ENCODE measurements around the gene SULF2. TPM values are rescaled to one million over a fixed set of nuclear protein-coding genes. Genes with fewer than 3 reads are reported as not detected.
A peak's percentile ranks its signal among the peaks of the same experiment; 100 is the strongest.

Gene SULF2
- total RNA-seq, 4 donors from 2014 or later, result 41.2 to 177 (median 62.3) TPM

- no peak overlapping the region for H3K27ac ChIP-seq
- WGBS, 2 donors (ENCODE audit: low coverage in 1 of 2), result 96 to 97% methylated on average over 3 to 7 of the region's 7 CpGs
These were observed 41.6 kb downstream of the SULF2 start for GRCh38 chr20:47743671-47744070.

GRCh38 chr20:47741669-47742608, 43.3 kb downstream of the SULF2 start:
- H3K4me3 ChIP-seq, result no peak overlapping the region

More at GRCh38 chr20:47743671-47744070, 41.6 kb downstream of the SULF2 start:
- no peak for TF ChIP-seq POLR2AphosphoS5 (IDR thresholded peaks at IDR 0.05)
- TF ChIP-seq CTCF (IDR thresholded peaks at IDR 0.05), result no peak
- no peak for TF ChIP-seq EP300 (IDR thresholded peaks at IDR 0.05)
- no peak for TF ChIP-seq POLR2A (IDR thresholded peaks at IDR 0.05)
- Histone ChIP-seq H3K27me3 (no peaks in the 10 kb centered on the region), H3K9me3 (no peaks in the 10 kb centered on the region), H3K36me3 (no peaks in the 10 kb centered on the region), H3K4me3 (no peak overlapping the region), H3K4me1 (peaks cover 0 to 34% (median 10%) of the 10 kb centered on the region in 3 donors)
- ATAC-seq, result no peak

DNA sequence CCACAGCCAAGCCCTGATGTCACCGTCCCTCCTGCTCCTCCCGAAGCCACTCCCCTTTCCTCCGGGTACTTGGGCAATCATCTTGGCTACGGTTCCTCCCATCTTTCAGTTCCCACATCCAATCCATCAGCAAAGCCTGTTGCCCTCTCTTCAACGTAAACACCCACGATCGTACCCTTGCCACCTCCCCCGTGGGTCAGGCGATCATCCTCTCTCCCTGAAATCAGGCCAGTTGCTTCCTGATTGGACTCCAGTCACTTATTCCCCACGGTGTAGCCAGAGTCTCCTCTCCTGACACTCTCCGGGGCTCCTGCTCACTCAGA, 44.5 kb downstream of the SULF2 start:
- Histone ChIP-seq H3K4me3 (no peak overlapping the region), H3K36me3 (peaks cover 0 to 11% of the 10 kb centered on the region in 2 donors), H3K27me3 (no peaks in the 10 kb centered on the region), H3K27ac (no peak overlapping the region), H3K9me3 (no peaks in the 10 kb centered on the region), H3K4me1 (peaks cover 0 to 18% (median 10%) of the 10 kb centered on the region in 3 donors)
- TF ChIP-seq POLR2AphosphoS5 (IDR thresholded peaks at IDR 0.05), result no peak
- TF ChIP-seq CTCF (IDR thresholded peaks at IDR 0.05), result no peak
- TF ChIP-seq POLR2A (IDR thresholded peaks at IDR 0.05), result no peak
- no peak for TF ChIP-seq EP300 (IDR thresholded peaks at IDR 0.05)
- ATAC-seq, result peak; percentile 40
- 59 to 64% methylated on average over 5 to 9 of the region's 11 CpGs for WGBS, 2 donors (ENCODE audit: low coverage in 1 of 2)

More at GRCh38 chr20:47741669-47742608, 43.3 kb downstream of the SULF2 start:
- no peaks in the 10 kb centered on the region for H3K27me3 ChIP-seq
- peaks cover 0 to 18% (median 10%) of the 10 kb centered on the region in 3 donors for H3K4me1 ChIP-seq
- peak; percentile 46 for ATAC-seq
- peak overlapping the region in 2 of 4 donors; percentile 14 to 16 for H3K27ac ChIP-seq
- no peak for TF ChIP-seq POLR2A (IDR thresholded peaks at IDR 0.05)
- no peak for TF ChIP-seq POLR2AphosphoS5 (IDR thresholded peaks at IDR 0.05)
- no peak for TF ChIP-seq CTCF (IDR thresholded peaks at IDR 0.05)
- TF ChIP-seq EP300 (IDR thresholded peaks at IDR 0.05), result no peak
- peaks cover 0 to under 1% of the 10 kb centered on the region in 2 donors for H3K36me3 ChIP-seq
- 42 to 61% methylated on average over 3 to 11 of the region's 22 CpGs for WGBS, 2 donors (ENCODE audit: low coverage in 1 of 2)
- no peaks in the 10 kb centered on the region for H3K9me3 ChIP-seq

DNA sequence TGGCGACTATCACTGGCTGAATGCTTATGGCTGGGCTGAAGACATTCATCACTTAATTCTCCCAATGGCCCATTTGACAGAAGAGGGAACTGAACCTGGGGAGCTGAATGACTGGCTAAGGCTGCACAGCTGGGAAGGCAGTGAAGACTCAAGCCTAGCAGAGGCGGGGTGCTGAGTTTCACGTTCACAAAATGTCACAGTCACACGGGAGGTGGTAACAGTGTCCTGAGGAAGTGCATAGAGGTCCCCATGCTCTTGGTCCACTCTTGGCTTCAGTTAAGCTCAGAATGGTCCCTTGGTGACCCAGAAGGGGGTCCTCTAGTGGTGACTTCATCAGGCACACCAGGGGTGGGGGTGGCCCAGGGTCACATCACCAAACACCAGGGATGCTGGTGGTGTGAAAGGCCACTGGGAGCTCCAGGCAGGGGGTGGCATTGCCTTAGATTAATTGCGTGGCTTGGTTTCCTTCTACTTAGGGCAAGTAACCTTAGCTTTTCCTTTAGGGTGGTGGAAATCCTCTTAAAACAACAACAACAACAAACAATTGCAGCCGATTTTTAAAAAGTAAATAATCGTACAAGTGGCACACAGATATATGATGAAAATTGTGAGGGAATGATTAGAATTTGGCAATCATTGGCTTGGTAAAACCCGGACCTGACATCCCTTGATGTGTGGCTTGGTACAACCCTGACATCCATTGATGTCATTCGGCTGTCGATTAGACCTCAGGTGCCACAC, 45.0 kb downstream of the SULF2 start:
- no peak for ATAC-seq
- peaks cover 0 to 18% (median 10%) of the 10 kb centered on the region in 3 donors for H3K4me1 ChIP-seq
- no peaks in the 10 kb centered on the region for H3K27me3 ChIP-seq
- WGBS, 2 donors (ENCODE audit: low coverage in 1 of 2), result 78 to 90% methylated on average over 6 to 9 of the region's 10 CpGs
- H3K27ac ChIP-seq, result no peak overlapping the region
- H3K9me3 ChIP-seq, result no peaks in the 10 kb centered on the region
- TF ChIP-seq POLR2A (IDR thresholded peaks at IDR 0.05) (no peak), CTCF (IDR thresholded peaks at IDR 0.05) (no peak), EP300 (IDR thresholded peaks at IDR 0.05) (no peak), POLR2AphosphoS5 (IDR thresholded peaks at IDR 0.05) (no peak)
- peaks cover 0 to 16% of the 10 kb centered on the region in 2 donors for H3K36me3 ChIP-seq
- no peak overlapping the region for H3K4me3 ChIP-seq
